Measurements from ENCODE around the gene PHYHIPL.

PHYHIPL gene

DNA sequence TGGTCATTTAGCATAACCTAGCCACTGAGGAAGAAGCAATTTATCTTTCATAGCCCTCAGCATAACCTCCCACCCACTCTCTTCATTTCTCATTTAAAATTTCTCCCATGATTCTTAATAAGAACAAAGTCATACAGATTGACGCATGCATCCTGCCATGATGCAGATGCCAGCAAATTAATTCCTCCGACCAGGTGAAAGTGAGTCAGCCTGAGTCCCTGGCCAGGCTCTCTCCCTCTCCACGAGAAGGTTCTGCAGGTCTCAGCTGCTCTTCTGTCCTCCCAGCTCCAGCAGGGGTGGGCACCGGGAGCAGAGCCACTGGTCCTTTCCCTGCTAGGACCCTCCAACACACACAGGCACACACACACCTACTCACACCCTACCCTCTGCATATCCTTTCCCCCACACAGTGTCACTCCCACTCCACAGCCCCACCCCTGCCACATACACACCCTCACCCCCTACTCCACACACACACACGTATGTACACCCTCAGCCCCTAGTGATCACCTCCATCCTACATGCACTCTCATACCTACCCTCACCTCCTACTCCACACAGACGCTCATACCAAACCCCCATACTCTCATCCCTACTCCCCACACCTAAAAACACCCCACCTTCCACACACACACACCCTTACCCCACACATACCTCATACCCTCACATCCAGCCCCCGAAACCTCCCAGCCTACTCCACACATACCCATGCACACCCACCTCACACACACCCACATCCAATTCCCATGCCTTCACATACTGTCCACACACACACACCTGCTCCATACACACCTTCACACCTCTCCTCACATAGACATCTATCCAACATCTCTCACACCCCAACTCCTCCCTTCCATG lies 107.9 kb downstream of the PHYHIPL start:
- TF ChIP-seq, protein P1, sequence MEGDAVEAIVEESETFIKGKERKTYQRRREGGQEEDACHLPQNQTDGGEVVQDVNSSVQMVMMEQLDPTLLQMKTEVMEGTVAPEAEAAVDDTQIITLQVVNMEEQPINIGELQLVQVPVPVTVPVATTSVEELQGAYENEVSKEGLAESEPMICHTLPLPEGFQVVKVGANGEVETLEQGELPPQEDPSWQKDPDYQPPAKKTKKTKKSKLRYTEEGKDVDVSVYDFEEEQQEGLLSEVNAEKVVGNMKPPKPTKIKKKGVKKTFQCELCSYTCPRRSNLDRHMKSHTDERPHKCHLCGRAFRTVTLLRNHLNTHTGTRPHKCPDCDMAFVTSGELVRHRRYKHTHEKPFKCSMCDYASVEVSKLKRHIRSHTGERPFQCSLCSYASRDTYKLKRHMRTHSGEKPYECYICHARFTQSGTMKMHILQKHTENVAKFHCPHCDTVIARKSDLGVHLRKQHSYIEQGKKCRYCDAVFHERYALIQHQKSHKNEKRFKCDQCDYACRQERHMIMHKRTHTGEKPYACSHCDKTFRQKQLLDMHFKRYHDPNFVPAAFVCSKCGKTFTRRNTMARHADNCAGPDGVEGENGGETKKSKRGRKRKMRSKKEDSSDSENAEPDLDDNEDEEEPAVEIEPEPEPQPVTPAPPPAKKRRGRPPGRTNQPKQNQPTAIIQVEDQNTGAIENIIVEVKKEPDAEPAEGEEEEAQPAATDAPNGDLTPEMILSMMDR (IDR thresholded peaks at IDR 0.05), result no peak
- H3K36me3 ChIP-seq, result no peaks in the 10 kb centered on the region
- no peaks in the 10 kb centered on the region for H3K9me3 ChIP-seq
- no peaks in the 10 kb centered on the region for H3K4me1 ChIP-seq (ENCODE audit: control insufficient read depth in 1 of 2, insufficient read depth in 1 of 2, low read depth in 1 of 2, low read length in 1 of 2)
- H3K27ac ChIP-seq, result no peak overlapping the region
- H3K4me3 ChIP-seq (ENCODE audit: low read depth in 1 of 2, low read length in 1 of 2), result no peak overlapping the region
- no peaks in the 10 kb centered on the region for H3K27me3 ChIP-seq

DNA sequence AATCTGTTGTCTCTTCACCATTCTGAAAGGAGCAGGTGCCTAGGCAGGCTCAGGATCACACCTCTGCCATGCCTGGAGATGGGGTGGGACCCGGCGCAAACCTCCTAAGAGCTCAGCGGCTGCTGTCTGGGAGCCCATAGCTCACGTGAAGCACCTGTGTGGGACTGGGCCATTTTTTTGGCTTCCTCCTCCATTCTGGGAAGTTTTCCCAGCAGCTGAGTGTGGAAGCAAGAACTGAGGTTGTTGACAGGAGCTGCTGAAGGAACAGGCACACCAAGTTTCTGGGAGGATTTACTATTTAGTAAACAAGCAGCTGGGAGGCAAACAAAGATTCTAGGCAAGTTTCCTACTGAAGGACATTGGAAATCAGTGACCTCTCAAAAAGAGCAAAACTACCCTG lies 108.6 kb downstream of the PHYHIPL start:
- Histone ChIP-seq H3K4me3 (ENCODE audit: low read depth in 1 of 2, low read length in 1 of 2) (no peak overlapping the region), H3K9me3 (no peaks in the 10 kb centered on the region), H3K4me1 (ENCODE audit: control insufficient read depth in 1 of 2, insufficient read depth in 1 of 2, low read depth in 1 of 2, low read length in 1 of 2) (no peaks in the 10 kb centered on the region), H3K36me3 (no peaks in the 10 kb centered on the region), H3K27ac (no peak overlapping the region), H3K27me3 (no peaks in the 10 kb centered on the region)
- TF ChIP-seq, protein P1 (IDR thresholded peaks at IDR 0.05), result no peak

DNA sequence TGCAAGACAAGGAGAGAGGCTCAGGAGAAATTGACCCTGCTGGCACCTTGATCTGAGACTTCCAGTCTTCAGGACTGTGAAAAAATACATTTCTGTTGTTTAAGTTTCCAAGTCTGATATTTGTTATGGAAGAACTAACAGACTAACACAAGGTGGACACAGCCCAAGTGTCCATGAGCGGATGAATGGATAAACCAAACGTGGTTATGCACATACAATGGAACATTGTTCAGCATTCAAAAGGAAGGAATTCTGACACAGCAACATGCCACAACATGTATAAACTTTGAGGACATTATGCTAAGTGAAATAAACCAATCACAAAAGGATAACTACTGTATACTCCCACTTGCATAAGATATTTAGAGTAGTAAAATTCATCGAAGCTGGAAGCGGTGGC lies 109.4 kb downstream of the PHYHIPL start:
- Histone ChIP-seq H3K9me3 (no peaks in the 10 kb centered on the region), H3K4me1 (ENCODE audit: control insufficient read depth in 1 of 2, insufficient read depth in 1 of 2, low read depth in 1 of 2, low read length in 1 of 2) (no peaks in the 10 kb centered on the region), H3K27me3 (no peaks in the 10 kb centered on the region), H3K36me3 (no peaks in the 10 kb centered on the region), H3K4me3 (ENCODE audit: low read depth in 1 of 2, low read length in 1 of 2) (no peak overlapping the region), H3K27ac (no peak overlapping the region)
- TF ChIP-seq, protein P1 (IDR thresholded peaks at IDR 0.05), result no peak

DNA sequence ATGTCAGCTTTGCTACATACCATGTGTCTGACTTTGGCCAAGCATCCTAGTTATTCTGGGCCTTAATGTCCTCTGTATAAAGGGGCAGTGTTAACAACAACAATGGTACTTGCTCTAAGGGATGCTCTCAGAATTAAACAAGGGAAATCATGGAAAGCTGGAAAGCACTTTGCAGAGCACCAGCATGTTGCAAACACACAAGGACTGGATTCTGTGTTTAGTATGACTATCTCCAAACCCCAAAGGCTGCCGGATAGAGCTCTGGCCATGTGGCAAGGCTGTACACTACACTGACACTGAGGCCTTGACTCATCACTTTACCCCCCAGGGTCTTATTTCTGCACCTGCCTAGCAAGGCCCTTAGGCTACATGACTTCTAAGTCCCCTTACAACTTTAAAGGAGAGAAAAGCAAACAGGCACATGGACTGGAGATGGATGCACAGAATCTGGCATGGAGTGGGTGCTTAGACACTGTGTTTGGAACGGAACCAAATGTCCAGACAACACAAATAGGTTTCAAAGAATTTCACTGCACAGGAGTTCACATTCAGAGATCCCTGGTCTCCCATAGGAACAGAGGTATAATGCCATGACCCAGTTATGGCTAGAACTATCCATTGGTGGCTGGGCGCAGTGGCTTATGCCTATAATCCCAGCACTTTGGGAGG lies 111.3 kb downstream of the PHYHIPL start:
- no peaks in the 10 kb centered on the region for H3K36me3 ChIP-seq
- no peaks in the 10 kb centered on the region for H3K4me1 ChIP-seq (ENCODE audit: control insufficient read depth in 1 of 2, insufficient read depth in 1 of 2, low read depth in 1 of 2, low read length in 1 of 2)
- H3K27ac ChIP-seq, result no peak overlapping the region
- no peaks in the 10 kb centered on the region for H3K27me3 ChIP-seq
- TF ChIP-seq, protein P1 (IDR thresholded peaks at IDR 0.05), result no peak
- no peaks in the 10 kb centered on the region for H3K9me3 ChIP-seq
- no peak overlapping the region for H3K4me3 ChIP-seq (ENCODE audit: low read depth in 1 of 2, low read length in 1 of 2)

DNA sequence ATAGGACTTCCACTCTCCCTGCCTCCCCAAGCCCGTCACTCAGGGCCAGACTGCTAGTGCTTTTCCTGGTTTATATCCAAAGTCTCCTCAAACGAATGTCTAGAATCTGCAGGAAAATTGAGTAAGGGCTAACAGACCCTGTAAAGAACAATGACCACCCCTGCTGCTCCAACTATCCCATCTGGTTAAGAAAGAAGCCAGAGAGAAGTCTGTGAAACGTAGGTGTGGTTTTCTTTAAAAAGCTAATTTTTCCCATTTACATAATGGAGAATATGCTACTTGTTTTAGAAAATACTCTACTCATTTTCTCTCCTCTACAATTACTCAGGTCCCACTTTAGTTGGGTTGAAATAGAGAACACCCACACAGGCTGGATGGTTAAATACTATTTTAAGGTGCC lies 113.4 kb downstream of the PHYHIPL start:
- H3K4me3 ChIP-seq (ENCODE audit: low read depth in 1 of 2, low read length in 1 of 2), result no peak overlapping the region
- H3K9me3 ChIP-seq, result no peaks in the 10 kb centered on the region
- H3K27me3 ChIP-seq, result no peaks in the 10 kb centered on the region
- H3K4me1 ChIP-seq (ENCODE audit: control insufficient read depth in 1 of 2, insufficient read depth in 1 of 2, low read depth in 1 of 2, low read length in 1 of 2), result no peaks in the 10 kb centered on the region
- no peak overlapping the region for H3K27ac ChIP-seq
- TF ChIP-seq, protein P1 (IDR thresholded peaks at IDR 0.05), result no peak
- H3K36me3 ChIP-seq, result no peaks in the 10 kb centered on the region

Data from neutrophil (primary cell).